ENCODE measurements around the gene TOB1. TPM values are rescaled to one million over a fixed set of nuclear protein-coding genes. Genes with fewer than 3 reads are reported as not detected.

TOB1 gene
- total RNA-seq, 1 donor from 2014 or later, result 43.9 TPM

DNA sequence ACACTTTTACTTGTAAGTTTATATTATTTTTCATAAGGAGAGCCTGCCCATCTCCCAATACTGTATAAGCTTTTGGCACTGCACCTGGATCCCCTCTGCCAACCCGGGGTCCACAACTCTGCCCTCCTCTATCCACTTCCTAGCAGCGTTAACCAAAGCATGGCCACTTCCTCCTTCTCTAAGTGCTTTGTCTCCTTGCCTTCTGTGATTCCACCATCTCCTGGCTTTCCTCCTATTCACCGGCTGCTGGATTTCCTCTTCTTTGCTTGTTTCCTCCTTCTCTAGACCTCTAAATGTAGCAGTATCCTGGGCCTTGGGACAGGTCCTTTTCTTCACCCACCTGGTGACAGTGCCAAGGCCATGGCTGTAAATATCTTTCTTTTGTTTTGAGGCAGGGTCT, 50.8 kb downstream of the TOB1 start:
- Mint-ChIP-seq H3K36me3 (ENCODE audit: insufficient read depth) (no peaks in the 10 kb centered on the region), H3K4me3 (ENCODE audit: low read depth) (no peak overlapping the region), H3K27ac (no peak overlapping the region), H3K9me3 (ENCODE audit: low read depth) (no peaks in the 10 kb centered on the region), H3K4me1 (ENCODE audit: low read depth) (peaks cover 4% of the 10 kb centered on the region), H3K27me3 (peaks cover 14% of the 10 kb centered on the region)
- TF ChIP-seq, protein P1, sequence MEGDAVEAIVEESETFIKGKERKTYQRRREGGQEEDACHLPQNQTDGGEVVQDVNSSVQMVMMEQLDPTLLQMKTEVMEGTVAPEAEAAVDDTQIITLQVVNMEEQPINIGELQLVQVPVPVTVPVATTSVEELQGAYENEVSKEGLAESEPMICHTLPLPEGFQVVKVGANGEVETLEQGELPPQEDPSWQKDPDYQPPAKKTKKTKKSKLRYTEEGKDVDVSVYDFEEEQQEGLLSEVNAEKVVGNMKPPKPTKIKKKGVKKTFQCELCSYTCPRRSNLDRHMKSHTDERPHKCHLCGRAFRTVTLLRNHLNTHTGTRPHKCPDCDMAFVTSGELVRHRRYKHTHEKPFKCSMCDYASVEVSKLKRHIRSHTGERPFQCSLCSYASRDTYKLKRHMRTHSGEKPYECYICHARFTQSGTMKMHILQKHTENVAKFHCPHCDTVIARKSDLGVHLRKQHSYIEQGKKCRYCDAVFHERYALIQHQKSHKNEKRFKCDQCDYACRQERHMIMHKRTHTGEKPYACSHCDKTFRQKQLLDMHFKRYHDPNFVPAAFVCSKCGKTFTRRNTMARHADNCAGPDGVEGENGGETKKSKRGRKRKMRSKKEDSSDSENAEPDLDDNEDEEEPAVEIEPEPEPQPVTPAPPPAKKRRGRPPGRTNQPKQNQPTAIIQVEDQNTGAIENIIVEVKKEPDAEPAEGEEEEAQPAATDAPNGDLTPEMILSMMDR (IDR thresholded peaks at IDR 0.05; ENCODE audit: unreplicated experiment), result no peak
- no peak for DNase-seq (ENCODE audit: low spot score, unreplicated experiment)

DNA sequence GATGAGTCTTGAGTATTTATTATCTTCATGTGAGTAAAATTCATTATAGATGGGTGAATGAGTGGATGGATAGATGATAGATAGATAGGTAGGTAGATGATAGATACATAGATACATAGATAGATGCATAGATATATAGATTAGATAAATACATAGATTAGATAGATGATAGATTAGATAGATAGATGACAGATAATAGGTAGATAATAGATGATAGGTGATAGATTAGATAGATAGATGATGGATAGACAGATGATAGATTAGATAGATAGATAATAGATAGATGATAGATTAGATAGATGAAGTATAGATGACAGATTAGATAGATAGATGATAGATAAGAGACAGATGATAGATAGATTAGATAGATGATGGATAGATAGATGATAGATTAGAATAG, 52.6 kb downstream of the TOB1 start:
- no peaks in the 10 kb centered on the region for H3K9me3 Mint-ChIP-seq (ENCODE audit: low read depth)
- peaks cover 7% of the 10 kb centered on the region for H3K27me3 Mint-ChIP-seq
- DNase-seq (ENCODE audit: low spot score, unreplicated experiment), result no peak
- TF ChIP-seq, protein P1 (IDR thresholded peaks at IDR 0.05; ENCODE audit: unreplicated experiment), result no peak
- no peaks in the 10 kb centered on the region for H3K36me3 Mint-ChIP-seq (ENCODE audit: insufficient read depth)
- H3K4me3 Mint-ChIP-seq (ENCODE audit: low read depth), result no peak overlapping the region
- peaks cover 4% of the 10 kb centered on the region for H3K4me1 Mint-ChIP-seq (ENCODE audit: low read depth)
- no peak overlapping the region for H3K27ac Mint-ChIP-seq

Other genes starting within 250 kb of the TOB1 start
- 1.6 and 2.3 TPM in 2 replicates for gene ABCC3, start 231.5 kb downstream of the TOB1 start, total RNA-seq
- gene ANKRD40, start 158.4 kb downstream of the TOB1 start, total RNA-seq, result 39.0 and 39.2 TPM in 2 replicates
- gene LUC7L3, start 146.8 kb downstream of the TOB1 start, total RNA-seq, result 168 and 184 TPM in 2 replicates
- gene ANKRD40CL, start 98.8 kb downstream of the TOB1 start, total RNA-seq, result not detected in 2 replicates
- not detected in 2 replicates for gene WFIKKN2, start 30.8 kb downstream of the TOB1 start, total RNA-seq

Measured in progenitor cell of endocrine pancreas (in vitro differentiated cells).